Measurements from ENCODE around the gene ITPKC.

ITPKC gene

GRCh38 chr19:40717325-40717879, 490 bp downstream of the ITPKC start:
- Histone ChIP-seq H2AK5ac (ENCODE audit: low read length) (peak overlapping the region; percentile 65), H3K4ac (ENCODE audit: low read depth, low read length) (peak overlapping the region; percentile 32), H3K18ac (ENCODE audit: low read length) (peak overlapping the region; percentile 44), H3K4me2 (ENCODE audit: low read length) (peak overlapping the region; percentile 80), H3K4me1 (ENCODE audit: control insufficient read depth in 1 of 2, insufficient read depth in 2 of 2, low read length in 2 of 2) (peaks cover 11 to 13% of the 10 kb centered on the region in 2 experiments), H2BK5ac (ENCODE audit: low read depth, low read length, poor library complexity) (peak overlapping the region; percentile 82), H3K36me3 (ENCODE audit: control insufficient read depth in 1 of 2, insufficient read depth in 2 of 2, low read length in 2 of 2) (peaks cover 6 to 16% of the 10 kb centered on the region in 2 experiments), H3K14ac (ENCODE audit: low read length) (peak overlapping the region; percentile 88), H3K23ac (ENCODE audit: low read length) (no peak overlapping the region), H2AFZ (ENCODE audit: insufficient read depth, low read length, poor library complexity) (peak overlapping the region; percentile 42), H3K27me3 (ENCODE audit: insufficient read depth, low read length) (no peaks in the 10 kb centered on the region), H3K9ac (ENCODE audit: low read length) (peak overlapping the region; percentile 77), H2BK120ac (ENCODE audit: insufficient read depth, low read length, poor library complexity) (peak overlapping the region; percentile 77), H4K91ac (ENCODE audit: low read depth, low read length) (peak overlapping the region; percentile 86), H3K4me3 (ENCODE audit: low read depth, low read length) (peak overlapping the region; percentile 73), H4K12ac (ENCODE audit: low read depth, low read length) (peak overlapping the region; percentile 34), H4K8ac (ENCODE audit: low read depth, low read length) (peak overlapping the region; percentile 70), H3K27ac (ENCODE audit: low read depth, low read length) (peak overlapping the region; percentile 78), H3K79me2 (ENCODE audit: control insufficient read depth, insufficient read depth, low read length, poor library complexity) (peaks cover 30% of the 10 kb centered on the region), H3K79me1 (ENCODE audit: low read length) (peaks cover 41% of the 10 kb centered on the region), H3K9me3 (ENCODE audit: insufficient read depth, low read depth, low read length) (no peaks in the 10 kb centered on the region), H2BK12ac (ENCODE audit: low read length) (peak overlapping the region; percentile 30)
- WGBS (ENCODE audit: extremely low coverage, insufficient coverage, insufficient read length), result no CpG with 5 or more reads among the region's 20 CpGs
- no peak for DNase-seq

DNA sequence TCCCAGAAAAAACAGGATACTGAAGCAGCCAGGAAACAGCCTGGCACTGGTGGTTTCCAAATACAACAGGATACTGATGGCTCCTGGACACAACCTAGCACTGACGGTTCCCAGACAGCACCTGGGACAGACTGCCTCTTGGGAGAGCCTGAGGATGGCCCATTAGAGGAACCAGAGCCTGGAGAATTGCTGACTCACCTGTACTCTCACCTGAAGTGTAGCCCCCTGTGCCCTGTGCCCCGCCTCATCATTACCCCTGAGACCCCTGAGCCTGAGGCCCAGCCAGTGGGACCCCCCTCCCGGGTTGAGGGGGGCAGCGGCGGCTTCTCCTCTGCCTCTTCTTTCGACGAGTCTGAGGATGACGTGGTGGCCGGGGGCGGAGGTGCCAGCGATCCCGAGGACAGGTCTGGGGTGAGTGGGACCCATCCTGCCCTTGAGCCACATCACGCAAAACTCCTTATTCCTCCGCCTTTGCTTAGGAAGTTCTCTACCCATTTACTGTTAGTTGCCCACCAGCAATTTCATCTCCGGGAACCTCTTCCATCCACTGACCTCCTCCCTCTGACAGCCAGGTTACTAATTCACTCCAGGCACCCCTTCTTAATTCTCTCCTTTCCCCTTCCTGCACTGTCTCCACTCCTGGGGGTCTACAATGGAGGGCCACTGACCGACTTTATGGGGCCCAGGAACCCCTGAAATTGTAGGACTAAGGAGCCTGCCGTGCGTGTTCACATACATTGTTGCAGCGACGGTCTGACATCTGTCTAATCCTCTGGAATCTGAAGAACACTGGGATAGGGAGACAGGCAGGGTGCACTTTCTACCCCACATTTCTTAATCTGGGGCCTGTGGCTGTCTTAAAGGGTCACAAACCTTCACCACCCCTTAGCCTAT, 1.2 kb downstream of the ITPKC start:
- DNase-seq, result peak in 1 of 2 donors; percentile 43
- H3K36me3 ChIP-seq (ENCODE audit: control insufficient read depth in 1 of 2, insufficient read depth in 2 of 2, low read length in 2 of 2), result peaks cover 4 to 12% of the 10 kb centered on the region in 2 experiments
- peaks cover 41% of the 10 kb centered on the region for H3K79me1 ChIP-seq (ENCODE audit: low read length)
- H3K4ac ChIP-seq (ENCODE audit: low read depth, low read length), result peak overlapping the region; percentile 32
- H3K4me1 ChIP-seq (ENCODE audit: control insufficient read depth in 1 of 2, insufficient read depth in 2 of 2, low read length in 2 of 2), result peaks cover 11 to 13% of the 10 kb centered on the region in 2 experiments
- H3K4me2 ChIP-seq (ENCODE audit: low read length), result peak overlapping the region; percentile 80
- H3K18ac ChIP-seq (ENCODE audit: low read length), result peak overlapping the region; percentile 44
- WGBS (ENCODE audit: extremely low coverage, insufficient coverage, insufficient read length), result no CpG with 5 or more reads among the region's 20 CpGs
- H3K79me2 ChIP-seq (ENCODE audit: control insufficient read depth, insufficient read depth, low read length, poor library complexity), result peaks cover 31% of the 10 kb centered on the region
- peak overlapping the region; percentile 82 for H2BK5ac ChIP-seq (ENCODE audit: low read depth, low read length, poor library complexity)
- H2AFZ ChIP-seq (ENCODE audit: insufficient read depth, low read length, poor library complexity), result peak overlapping the region; percentile 31
- H4K8ac ChIP-seq (ENCODE audit: low read depth, low read length), result peak overlapping the region; percentile 19
- peak overlapping the region; percentile 73 for H3K4me3 ChIP-seq (ENCODE audit: low read depth, low read length)
- peak overlapping the region; percentile 15 for H2BK12ac ChIP-seq (ENCODE audit: low read length)
- H2BK120ac ChIP-seq (ENCODE audit: insufficient read depth, low read length, poor library complexity), result peak overlapping the region; percentile 77
- no peak overlapping the region for H3K23ac ChIP-seq (ENCODE audit: low read length)
- H3K27me3 ChIP-seq (ENCODE audit: insufficient read depth, low read length), result no peaks in the 10 kb centered on the region
- peak overlapping the region; percentile 88 for H3K14ac ChIP-seq (ENCODE audit: low read length)
- peak overlapping the region; percentile 78 for H3K27ac ChIP-seq (ENCODE audit: low read depth, low read length)
- peak overlapping the region; percentile 34 for H4K12ac ChIP-seq (ENCODE audit: low read depth, low read length)
- H3K9ac ChIP-seq (ENCODE audit: low read length), result peak overlapping the region; percentile 79
- peak overlapping the region; percentile 86 for H4K91ac ChIP-seq (ENCODE audit: low read depth, low read length)
- no peaks in the 10 kb centered on the region for H3K9me3 ChIP-seq (ENCODE audit: insufficient read depth, low read depth, low read length)
- peak overlapping the region; percentile 65 for H2AK5ac ChIP-seq (ENCODE audit: low read length)

DNA sequence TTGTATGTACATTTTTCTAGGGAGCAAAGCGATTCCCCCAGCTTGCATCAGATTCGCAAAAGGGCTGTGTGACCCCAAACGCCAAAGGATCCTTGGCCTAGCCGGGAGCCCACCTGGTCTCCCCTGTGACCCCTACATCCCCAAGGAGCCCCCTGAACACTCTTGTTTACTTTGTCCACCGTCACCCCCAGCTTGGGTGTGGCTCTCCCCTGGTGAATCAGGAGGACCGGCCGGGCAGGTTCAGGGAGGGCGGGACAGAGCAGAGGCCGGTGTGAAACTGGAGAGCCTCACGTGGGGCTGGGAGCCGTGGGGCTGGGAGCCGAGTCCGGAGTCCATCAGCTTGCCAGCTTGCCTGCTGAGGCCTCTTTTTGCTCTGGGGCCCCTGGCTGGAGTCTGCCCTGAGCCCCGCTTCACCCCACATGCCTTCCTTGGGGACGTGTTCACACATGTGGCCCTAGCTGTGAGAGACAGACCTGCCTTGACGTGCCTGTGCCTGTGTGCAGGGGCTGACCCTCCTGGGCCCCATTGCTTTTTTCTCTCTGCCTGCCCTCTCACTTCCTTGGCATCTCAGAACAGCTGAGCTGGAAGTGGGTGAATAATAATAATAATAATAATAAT, 2.0 kb downstream of the ITPKC start:
- Histone ChIP-seq H3K4ac (ENCODE audit: low read depth, low read length) (peak overlapping the region; percentile 32), H3K4me2 (ENCODE audit: low read length) (peak overlapping the region; percentile 80), H4K12ac (ENCODE audit: low read depth, low read length) (no peak overlapping the region), H3K36me3 (ENCODE audit: control insufficient read depth in 1 of 2, insufficient read depth in 2 of 2, low read length in 2 of 2) (peaks cover 6 to 16% of the 10 kb centered on the region in 2 experiments), H2AFZ (ENCODE audit: insufficient read depth, low read length, poor library complexity) (peak overlapping the region; percentile 61), H4K8ac (ENCODE audit: low read depth, low read length) (peak overlapping the region; percentile 46), H3K18ac (ENCODE audit: low read length) (peak overlapping the region; percentile 84), H2BK12ac (ENCODE audit: low read length) (peak overlapping the region; percentile 4), H3K27me3 (ENCODE audit: insufficient read depth, low read length) (no peaks in the 10 kb centered on the region), H2BK5ac (ENCODE audit: low read depth, low read length, poor library complexity) (peak overlapping the region; percentile 82), H3K27ac (ENCODE audit: low read depth, low read length) (peak overlapping the region; percentile 78), H3K79me2 (ENCODE audit: control insufficient read depth, insufficient read depth, low read length, poor library complexity) (peaks cover 31% of the 10 kb centered on the region), H2BK120ac (ENCODE audit: insufficient read depth, low read length, poor library complexity) (peak overlapping the region; percentile 77), H3K14ac (ENCODE audit: low read length) (peak overlapping the region; percentile 73), H3K9me3 (ENCODE audit: insufficient read depth, low read depth, low read length) (no peaks in the 10 kb centered on the region), H2AK5ac (ENCODE audit: low read length) (peak overlapping the region; percentile 80), H3K23ac (ENCODE audit: low read length) (no peak overlapping the region), H3K79me1 (ENCODE audit: low read length) (peaks cover 41% of the 10 kb centered on the region), H3K9ac (ENCODE audit: low read length) (peak overlapping the region; percentile 57), H3K4me1 (ENCODE audit: control insufficient read depth in 1 of 2, insufficient read depth in 2 of 2, low read length in 2 of 2) (peaks cover 11 to 13% of the 10 kb centered on the region in 2 experiments), H3K4me3 (ENCODE audit: low read depth, low read length) (peak overlapping the region; percentile 73), H4K91ac (ENCODE audit: low read depth, low read length) (peak overlapping the region; percentile 86)
- no CpG with 5 or more reads among the region's 16 CpGs for WGBS (ENCODE audit: extremely low coverage, insufficient coverage, insufficient read length)
- DNase-seq, result peak; percentile 83 to 86

DNA sequence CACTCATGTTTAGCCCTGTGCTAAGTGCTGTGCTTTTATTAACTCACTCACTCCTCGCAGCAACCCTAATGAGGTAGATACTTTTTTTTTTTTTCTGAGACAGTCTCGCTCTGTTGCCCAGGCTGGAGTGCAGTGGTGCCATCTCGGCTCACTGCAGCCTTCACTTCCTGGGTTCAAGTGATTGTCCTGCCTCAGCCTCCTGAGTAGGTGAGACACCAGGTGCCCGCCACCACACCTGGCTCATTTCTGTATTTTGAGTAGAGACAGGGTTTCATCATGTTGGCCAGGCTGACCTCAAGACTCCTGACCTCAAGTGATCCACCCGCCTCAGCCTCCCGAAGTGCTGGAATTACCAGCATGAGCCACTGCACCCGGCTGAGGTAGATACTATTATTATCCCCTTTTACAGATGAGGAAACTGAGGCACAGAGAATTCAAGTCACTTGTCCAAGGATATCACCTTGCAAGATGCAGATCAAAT, 2.5 kb downstream of the ITPKC start:
- no peaks in the 10 kb centered on the region for H3K27me3 ChIP-seq (ENCODE audit: insufficient read depth, low read length)
- no peak overlapping the region for H3K18ac ChIP-seq (ENCODE audit: low read length)
- no peak overlapping the region for H4K12ac ChIP-seq (ENCODE audit: low read depth, low read length)
- no peak overlapping the region for H2AK5ac ChIP-seq (ENCODE audit: low read length)
- no peaks in the 10 kb centered on the region for H3K9me3 ChIP-seq (ENCODE audit: insufficient read depth, low read depth, low read length)
- no peak overlapping the region for H3K4me3 ChIP-seq (ENCODE audit: low read depth, low read length)
- peaks cover 39% of the 10 kb centered on the region for H3K79me1 ChIP-seq (ENCODE audit: low read length)
- H3K79me2 ChIP-seq (ENCODE audit: control insufficient read depth, insufficient read depth, low read length, poor library complexity), result peaks cover 31% of the 10 kb centered on the region
- WGBS (ENCODE audit: extremely low coverage, insufficient coverage, insufficient read length), result no CpG with 5 or more reads among the region's 7 CpGs
- peaks cover 12 to 21% of the 10 kb centered on the region in 2 experiments for H3K36me3 ChIP-seq (ENCODE audit: control insufficient read depth in 1 of 2, insufficient read depth in 2 of 2, low read length in 2 of 2)
- no peak overlapping the region for H2AFZ ChIP-seq (ENCODE audit: insufficient read depth, low read length, poor library complexity)
- no peak overlapping the region for H3K23ac ChIP-seq (ENCODE audit: low read length)
- H3K4me1 ChIP-seq (ENCODE audit: control insufficient read depth in 1 of 2, insufficient read depth in 2 of 2, low read length in 2 of 2), result peaks cover 7 to 10% of the 10 kb centered on the region in 2 experiments
- peak; percentile 26 to 41 for DNase-seq
- no peak overlapping the region for H2BK12ac ChIP-seq (ENCODE audit: low read length)
- no peak overlapping the region for H4K8ac ChIP-seq (ENCODE audit: low read depth, low read length)
- no peak overlapping the region for H2BK5ac ChIP-seq (ENCODE audit: low read depth, low read length, poor library complexity)
- peak overlapping the region; percentile 80 for H3K4me2 ChIP-seq (ENCODE audit: low read length)
- peak overlapping the region; percentile 76 for H3K4ac ChIP-seq (ENCODE audit: low read depth, low read length)
- H3K9ac ChIP-seq (ENCODE audit: low read length), result no peak overlapping the region
- no peak overlapping the region for H4K91ac ChIP-seq (ENCODE audit: low read depth, low read length)
- H3K14ac ChIP-seq (ENCODE audit: low read length), result no peak overlapping the region
- no peak overlapping the region for H2BK120ac ChIP-seq (ENCODE audit: insufficient read depth, low read length, poor library complexity)
- no peak overlapping the region for H3K27ac ChIP-seq (ENCODE audit: low read depth, low read length)
